HG02610 (cell line): ENCODE measurements around the gene SLC6A19.
"Not testable (repeated sequence)": the region's sequence is repeated elsewhere in the genome, so short reads cannot be mapped to it uniquely, and the experiment has no call there.

Experiments used
- ATAC-seq: cut with Tn5 transposase; IDR thresholded peaks from one replicate; pipeline ENCODE4 v1.9.1; 2021; ENCODE audit warnings: mild to moderate bottlenecking, moderate library complexity; ENCODE audit not compliant: unreplicated experiment

SLC6A19 gene

GRCh38 chr5:1261643-1262042 lies 60.2 kb downstream of the SLC6A19 start:
- ATAC-seq = no peak

DNA sequence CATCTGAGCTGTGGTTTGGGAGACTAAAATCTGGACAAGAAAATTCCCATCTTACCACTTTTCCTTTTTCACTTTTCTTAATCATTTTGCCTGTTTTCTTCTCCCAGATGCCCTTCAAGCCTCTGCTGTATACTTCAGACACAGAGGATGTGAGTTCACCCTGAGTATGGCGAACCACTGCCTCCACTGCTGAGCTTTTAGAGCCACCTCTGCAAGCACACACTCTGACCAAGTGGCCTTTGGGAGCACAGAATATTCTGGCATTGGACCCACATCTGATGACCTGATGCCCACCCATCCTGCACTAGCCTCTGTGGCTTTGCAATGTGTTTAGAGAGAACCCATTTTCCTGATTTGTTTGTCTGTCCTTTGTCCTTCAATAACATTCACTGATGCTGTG lies 61.0 kb downstream of the SLC6A19 start:
- no peak for ATAC-seq

DNA sequence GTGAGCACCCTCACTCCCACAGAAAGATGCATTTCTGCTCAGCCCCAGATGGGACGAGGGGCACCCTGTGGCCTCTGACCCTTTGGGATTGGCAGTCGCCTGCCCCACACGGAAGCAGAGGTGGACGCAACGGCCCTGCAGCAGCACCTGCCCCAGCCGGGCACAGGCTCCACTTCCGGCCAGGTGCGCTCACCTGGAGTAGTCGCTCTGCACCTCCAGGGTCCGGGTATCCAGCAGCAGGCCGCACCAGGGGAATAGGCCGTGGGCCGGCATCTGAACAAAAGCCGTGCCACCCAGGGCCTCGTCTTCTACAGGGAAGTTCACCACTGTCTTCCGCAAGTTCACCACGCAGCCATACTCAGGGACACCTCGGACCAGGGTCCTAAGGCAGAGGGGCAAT lies 62.8 kb downstream of the SLC6A19 start:
- no peak for ATAC-seq

DNA sequence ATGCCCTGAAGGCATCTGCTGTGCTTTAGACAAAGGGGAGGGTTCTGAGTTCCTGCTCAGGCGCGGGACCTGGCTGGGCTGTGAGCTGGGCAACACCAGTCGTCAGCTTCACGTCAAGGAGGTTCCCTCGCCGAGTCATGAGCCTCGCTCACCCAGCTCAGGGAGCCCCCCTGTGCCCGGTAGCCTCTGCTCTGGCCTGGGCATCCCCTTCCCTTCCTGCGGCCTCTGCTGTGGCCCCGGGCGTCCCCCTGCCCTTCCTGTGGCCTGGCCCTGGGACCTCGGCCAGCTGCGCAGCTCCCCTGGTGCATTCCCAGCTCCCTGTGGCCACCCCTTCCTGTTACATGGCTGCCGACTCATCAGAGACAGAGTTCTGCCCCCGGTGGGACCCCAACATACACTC lies 63.6 kb downstream of the SLC6A19 start:
- no peak for ATAC-seq

- ATAC-seq = no peak
Observed at GRCh38 chr5:1265461-1266455, 64.4 kb downstream of the SLC6A19 start.

- no peak for ATAC-seq
Observed at GRCh38 chr5:1266791-1267190, 65.4 kb downstream of the SLC6A19 start.

- ATAC-seq = not testable (repeated sequence)
Observed at GRCh38 chr5:1267464-1267863, 66.1 kb downstream of the SLC6A19 start.

- ATAC-seq = no peak
Observed at GRCh38 chr5:1268056-1268455, 66.7 kb downstream of the SLC6A19 start.

GRCh38 chr5:1268666-1269065 lies 67.3 kb downstream of the SLC6A19 start:
- no peak for ATAC-seq

- ATAC-seq = no peak
Observed at GRCh38 chr5:1270426-1270825, 69.0 kb downstream of the SLC6A19 start.

DNA sequence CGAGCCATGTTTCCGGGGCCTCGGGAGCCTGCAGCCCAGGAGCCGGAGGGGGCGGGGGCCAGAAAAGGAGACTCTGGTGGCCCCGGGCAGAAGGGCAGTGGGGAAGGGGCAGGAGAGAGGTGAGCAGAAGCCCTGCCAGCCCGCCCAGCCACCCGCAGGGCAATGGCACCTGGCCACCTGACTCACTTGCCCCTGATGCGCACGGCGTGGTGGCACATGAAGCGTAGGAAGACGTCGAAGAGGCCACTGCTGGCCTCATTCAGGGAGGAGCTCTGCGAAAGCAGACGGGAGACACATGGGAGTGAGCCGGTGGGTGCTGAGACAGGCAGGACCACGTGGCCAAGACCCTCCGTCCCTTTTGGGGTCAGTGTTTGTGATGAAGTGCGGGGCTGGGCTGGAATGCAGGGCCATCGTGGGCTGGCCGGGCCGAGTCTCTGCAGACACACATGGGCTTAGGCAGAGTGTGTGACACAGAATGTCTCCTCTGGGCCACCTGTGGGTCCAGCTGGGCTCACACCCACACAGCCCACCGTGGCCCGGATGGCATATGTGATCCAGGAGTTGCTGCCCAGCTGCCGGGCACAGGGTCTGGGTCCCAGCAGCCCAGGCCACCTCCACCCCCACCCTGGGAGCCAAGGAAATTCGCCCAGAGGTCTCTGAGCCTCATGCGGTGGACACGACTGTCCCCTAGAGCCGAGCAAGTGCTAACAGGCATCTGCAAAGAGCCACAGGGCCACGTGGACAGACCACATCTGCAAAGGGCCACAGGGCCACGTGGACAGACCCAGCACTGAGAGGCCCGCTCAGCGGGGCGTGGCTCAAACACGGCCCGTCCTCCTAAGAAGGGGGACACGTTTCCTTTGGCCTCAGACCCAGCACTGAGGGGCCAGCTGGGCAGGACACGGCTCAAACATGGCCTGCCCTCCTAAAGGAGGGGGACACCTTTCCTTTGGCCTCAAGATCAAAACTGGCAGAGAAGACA lies 69.8 kb downstream of the SLC6A19 start:
- ATAC-seq = no peak

DNA sequence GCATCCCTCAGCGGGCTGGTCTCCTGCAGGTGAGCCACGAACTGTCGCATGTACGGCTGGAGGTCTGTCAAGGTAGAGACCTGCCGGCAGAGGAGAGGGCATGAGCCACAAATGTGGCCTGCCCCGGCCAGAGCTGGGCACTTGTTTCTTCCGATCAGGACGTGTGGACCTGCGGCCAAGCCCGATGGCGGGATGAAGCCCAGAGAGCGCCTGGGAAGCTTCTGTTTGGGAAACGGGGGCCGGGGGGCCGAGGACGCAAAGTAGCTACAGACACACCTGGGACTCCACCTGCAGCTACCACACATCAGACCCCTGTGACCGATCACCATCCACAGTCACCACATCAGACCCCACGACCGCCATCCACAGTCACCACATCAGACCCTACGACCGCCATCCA lies 70.8 kb downstream of the SLC6A19 start:
- ATAC-seq = no peak

DNA sequence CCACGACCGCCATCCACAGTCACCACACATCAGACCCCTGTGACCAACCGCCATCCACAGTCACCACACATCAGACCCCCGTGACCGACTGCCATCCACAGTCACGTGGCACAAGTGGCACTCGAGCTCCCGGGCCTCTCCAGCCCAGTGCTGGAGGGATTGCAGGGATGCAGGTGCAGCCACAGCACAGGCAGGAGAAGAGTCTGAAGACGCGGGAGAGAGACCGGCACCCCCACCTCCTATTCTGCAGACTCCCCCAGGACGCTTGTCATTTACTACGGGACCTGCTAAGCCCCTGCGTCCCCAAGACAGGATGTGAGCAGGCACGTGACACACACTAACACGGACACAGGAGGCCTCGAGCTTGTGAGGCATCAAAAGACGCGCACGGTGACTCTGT lies 72.3 kb downstream of the SLC6A19 start:
- no peak for ATAC-seq

DNA sequence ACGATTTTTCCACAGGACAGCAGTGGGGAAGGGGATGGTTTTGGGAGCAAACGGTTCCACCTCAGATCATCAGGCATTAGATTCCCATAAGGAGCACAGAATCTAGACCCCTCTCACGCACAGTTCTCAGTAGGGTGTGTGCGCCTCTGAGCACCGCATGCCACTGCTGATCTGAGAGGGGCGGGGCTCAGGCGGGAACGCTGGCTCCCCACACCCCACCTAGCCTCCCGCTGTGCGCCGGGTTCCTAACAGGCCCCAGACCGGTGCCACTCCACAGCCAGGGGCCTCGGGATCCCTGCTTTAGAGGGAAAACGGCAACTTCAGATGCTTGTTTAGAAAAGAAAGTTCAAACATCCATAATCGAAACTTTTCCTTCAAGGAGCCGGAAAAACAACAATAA lies 73.1 kb downstream of the SLC6A19 start:
- ATAC-seq = no peak
